Umbilical cord (tissue), 2 donors: ENCODE results near the gene GINS1. TPM values are rescaled to one million over a fixed set of nuclear protein-coding genes. Genes with fewer than 3 reads are reported as not detected.

Source experiments
- DNase-seq: peaks from one replicate; pipeline ENCODE4 v3.0.0-alpha.2; 2015; ENCODE audit warnings: low spot score
- total RNA-seq: library from RNA; depleted of rRNA; stranded (reverse); fragments of >200 nt; gene quantifications from one replicate; pipeline ENCODE4 v1.2.3, GENCODE V29; 2014; ENCODE audit warnings: low replicate concordance; ENCODE audit not compliant: insufficient read depth

GINS1 gene
- total RNA-seq, 1 donor from 2014 or later: 4.3 TPM

- DNase-seq: no peak
Measured at GRCh38 chr20:25493137-25493536, 85.7 kb downstream of the GINS1 start.

- no peak for DNase-seq
Measured at GRCh38 chr20:25493748-25494505, 86.5 kb downstream of the GINS1 start.

- no peak for DNase-seq
Measured at GRCh38 chr20:25494506-25495188, 87.2 kb downstream of the GINS1 start.

GRCh38 chr20:25495189-25495824, 87.8 kb downstream of the GINS1 start:
- DNase-seq: no peak

- no peak for DNase-seq
Measured at GRCh38 chr20:25496165-25496967, 88.9 kb downstream of the GINS1 start.

GRCh38 chr20:25496968-25497401, 89.5 kb downstream of the GINS1 start:
- no peak for DNase-seq

- DNase-seq: no peak
Measured at GRCh38 chr20:25497586-25498279, 90.3 kb downstream of the GINS1 start.

Other genes with a start within 250 kb of the GINS1 start
- gene ENTPD6, start 212.0 kb upstream of the GINS1 start, total RNA-seq: 16.1 TPM
- 56.6 TPM for gene PYGB, start 159.6 kb upstream of the GINS1 start, total RNA-seq
- gene ABHD12, start 16.8 kb upstream of the GINS1 start, total RNA-seq: 61.4 TPM
- gene NINL, start 177.9 kb downstream of the GINS1 start, total RNA-seq: 17.6 TPM
- gene NANP, start 216.3 kb downstream of the GINS1 start, total RNA-seq: 7.5 TPM